A172 (cell line): Measurements from ENCODE around the gene NEUROD1. TPM values are rescaled to one million over a fixed set of nuclear protein-coding genes. Genes with fewer than 3 reads are reported as not detected.

Source experiments
- DNase-seq: peaks from one replicate; pipeline ENCODE4 v3.0.0-alpha.2; 2015; ENCODE audit warnings: low spot score
- total RNA-seq: library from RNA; depleted of rRNA; stranded (reverse); fragments of >200 nt; shearing (Covaris generic); gene quantifications from 2 replicates; pipeline ENCODE4 v1.2.3, GENCODE V29; 2014; rRNA removed

The NEUROD1 gene
- total RNA-seq, 1 experiment from 2014 or later, result not detected

GRCh38 chr2:181642086-181642485 is 38.2 kb downstream of the NEUROD1 start:
- no peak for DNase-seq

GRCh38 chr2:181639686-181640085 is 40.6 kb downstream of the NEUROD1 start:
- no peak for DNase-seq

- DNase-seq, result no peak
Observed at GRCh38 chr2:181632733-181633401, 47.5 kb downstream of the NEUROD1 start.

GRCh38 chr2:181628590-181629585 is 51.4 kb downstream of the NEUROD1 start:
- DNase-seq, result no peak

- DNase-seq, result no peak
Observed at GRCh38 chr2:181627545-181627944, 52.8 kb downstream of the NEUROD1 start.

GRCh38 chr2:181626671-181627070 is 53.6 kb downstream of the NEUROD1 start:
- no peak for DNase-seq

Other genes with a start within 250 kb of the NEUROD1 start
- gene ITGA4, start 223.1 kb downstream of the NEUROD1 start, total RNA-seq, result 17.8 and 23.5 TPM in 2 replicates
- 0.71 and 1.2 TPM in 2 replicates for gene CERKL, start 23.4 kb downstream of the NEUROD1 start, total RNA-seq
- gene ITPRID2, start 211.2 kb upstream of the NEUROD1 start, total RNA-seq, result 317 and 424 TPM in 2 replicates